ENCODE measurements around the gene GSTO1.
"Not testable (repeated sequence)": the region's sequence is repeated elsewhere in the genome, so short reads cannot be mapped to it uniquely, and the experiment has no call there.

GSTO1 gene

DNA sequence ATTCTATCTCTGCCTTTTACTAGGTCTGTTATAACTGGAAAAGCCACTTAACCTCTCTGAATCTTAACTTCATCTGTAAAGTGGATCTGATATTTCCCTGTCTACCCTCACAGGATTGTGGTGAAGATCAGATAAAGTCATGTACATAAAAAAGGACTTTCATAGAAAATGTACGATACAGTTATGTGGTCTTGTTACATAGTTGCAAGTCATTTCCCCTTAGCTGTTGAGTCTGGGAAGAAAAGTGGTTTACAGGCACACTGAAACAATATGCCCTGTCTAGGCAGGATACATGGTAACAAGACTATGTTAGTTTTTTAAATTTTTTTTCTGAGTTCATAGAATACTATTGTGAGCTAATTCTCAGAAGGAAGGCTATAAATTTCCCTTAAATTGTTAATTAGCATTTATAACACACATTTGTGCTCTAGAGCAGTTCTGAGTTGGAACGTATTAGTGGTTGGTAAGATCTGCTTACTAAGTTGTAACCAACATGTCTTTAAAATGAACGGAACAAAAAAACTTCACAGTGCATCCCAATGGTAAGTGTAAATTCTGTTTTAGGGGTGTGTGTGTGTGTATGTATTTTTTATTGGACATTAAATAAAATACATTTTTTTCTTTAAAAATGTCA is 7.1 kb upstream of the GSTO1 start:
- H3K4me3 ChIP-seq (ENCODE audit: control insufficient read depth, low read depth, low read length), result no peak overlapping the region
- DNase-seq (ENCODE audit: low read depth), result no peak
- TF ChIP-seq, protein P1, sequence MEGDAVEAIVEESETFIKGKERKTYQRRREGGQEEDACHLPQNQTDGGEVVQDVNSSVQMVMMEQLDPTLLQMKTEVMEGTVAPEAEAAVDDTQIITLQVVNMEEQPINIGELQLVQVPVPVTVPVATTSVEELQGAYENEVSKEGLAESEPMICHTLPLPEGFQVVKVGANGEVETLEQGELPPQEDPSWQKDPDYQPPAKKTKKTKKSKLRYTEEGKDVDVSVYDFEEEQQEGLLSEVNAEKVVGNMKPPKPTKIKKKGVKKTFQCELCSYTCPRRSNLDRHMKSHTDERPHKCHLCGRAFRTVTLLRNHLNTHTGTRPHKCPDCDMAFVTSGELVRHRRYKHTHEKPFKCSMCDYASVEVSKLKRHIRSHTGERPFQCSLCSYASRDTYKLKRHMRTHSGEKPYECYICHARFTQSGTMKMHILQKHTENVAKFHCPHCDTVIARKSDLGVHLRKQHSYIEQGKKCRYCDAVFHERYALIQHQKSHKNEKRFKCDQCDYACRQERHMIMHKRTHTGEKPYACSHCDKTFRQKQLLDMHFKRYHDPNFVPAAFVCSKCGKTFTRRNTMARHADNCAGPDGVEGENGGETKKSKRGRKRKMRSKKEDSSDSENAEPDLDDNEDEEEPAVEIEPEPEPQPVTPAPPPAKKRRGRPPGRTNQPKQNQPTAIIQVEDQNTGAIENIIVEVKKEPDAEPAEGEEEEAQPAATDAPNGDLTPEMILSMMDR (IDR thresholded peaks at IDR 0.05; ENCODE audit: control insufficient read depth, insufficient read depth, low read depth, low read length, missing control alignments), result no peak

DNA sequence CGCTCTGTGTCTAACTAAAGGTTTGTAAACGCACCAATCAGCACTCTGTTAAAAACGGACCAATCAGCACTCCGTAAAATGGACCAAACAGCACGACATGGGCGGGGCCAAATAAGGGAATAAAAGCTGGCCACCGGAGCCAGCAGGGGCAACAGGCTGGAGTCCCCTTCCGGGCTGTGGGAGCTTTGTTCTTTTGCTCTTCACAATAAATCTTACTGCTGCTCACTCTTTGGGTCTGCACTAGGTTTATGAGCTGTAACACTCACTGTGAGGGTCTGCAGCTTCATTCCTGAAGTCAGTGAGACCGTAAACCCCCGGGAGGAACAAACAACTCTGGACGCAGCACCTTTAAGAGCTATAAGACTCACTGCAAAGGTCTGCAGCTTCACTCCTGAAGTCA is 5.8 kb upstream of the GSTO1 start:
- DNase-seq (ENCODE audit: low read depth); H3K4me3 ChIP-seq (ENCODE audit: control insufficient read depth, low read depth, low read length): not testable (repeated sequence)

DNA sequence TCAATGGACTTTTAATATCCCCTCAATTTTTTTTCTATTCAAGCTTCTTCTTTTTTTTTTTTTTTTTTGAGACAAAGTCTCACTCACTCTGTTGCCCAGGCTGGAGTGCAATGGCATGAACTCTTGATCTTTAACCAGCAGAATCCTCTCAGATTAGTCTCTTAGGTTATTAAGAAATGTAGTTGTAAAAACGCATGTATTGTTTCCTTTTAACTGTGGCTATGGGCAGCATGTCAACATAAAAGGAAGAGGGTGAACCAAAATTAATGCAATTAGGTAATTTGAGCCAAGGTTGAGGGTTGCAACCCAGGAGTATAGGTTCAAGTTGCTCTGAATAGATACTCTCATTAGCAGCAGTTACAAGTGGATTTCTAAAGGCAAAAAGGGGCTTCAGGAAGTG is 4.3 kb upstream of the GSTO1 start:
- H3K4me3 ChIP-seq (ENCODE audit: control insufficient read depth, low read depth, low read length), result no peak overlapping the region
- DNase-seq (ENCODE audit: low read depth), result no peak

DNA sequence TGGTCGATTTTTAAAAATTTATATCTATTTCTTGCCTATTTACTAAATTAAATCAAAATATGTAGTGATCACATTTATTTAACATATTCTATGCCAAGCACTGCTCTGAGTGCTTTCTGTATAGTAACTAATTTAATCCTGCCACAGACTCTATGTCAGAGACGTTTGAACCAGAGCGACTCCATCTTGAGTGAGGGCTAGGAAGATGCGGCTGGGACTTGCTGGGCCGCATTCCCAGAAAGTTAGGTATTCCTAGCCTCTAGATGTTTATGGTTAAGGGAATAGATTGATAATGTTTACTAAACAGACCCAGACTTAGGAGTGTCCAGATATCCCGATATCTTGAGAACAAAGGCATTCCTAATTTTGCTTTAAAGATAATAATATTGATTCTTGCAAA is 3.2 kb upstream of the GSTO1 start:
- TF ChIP-seq, protein P1 (IDR thresholded peaks at IDR 0.05; ENCODE audit: control insufficient read depth, insufficient read depth, low read depth, low read length, missing control alignments), result no peak
- no peak for DNase-seq (ENCODE audit: low read depth)
- no peak overlapping the region for H3K4me3 ChIP-seq (ENCODE audit: control insufficient read depth, low read depth, low read length)

More for the DNA sequence above, 4.3 kb upstream of the GSTO1 start:
- TF ChIP-seq, protein P1 (IDR thresholded peaks at IDR 0.05; ENCODE audit: control insufficient read depth, insufficient read depth, low read depth, low read length, missing control alignments), result no peak

DNA sequence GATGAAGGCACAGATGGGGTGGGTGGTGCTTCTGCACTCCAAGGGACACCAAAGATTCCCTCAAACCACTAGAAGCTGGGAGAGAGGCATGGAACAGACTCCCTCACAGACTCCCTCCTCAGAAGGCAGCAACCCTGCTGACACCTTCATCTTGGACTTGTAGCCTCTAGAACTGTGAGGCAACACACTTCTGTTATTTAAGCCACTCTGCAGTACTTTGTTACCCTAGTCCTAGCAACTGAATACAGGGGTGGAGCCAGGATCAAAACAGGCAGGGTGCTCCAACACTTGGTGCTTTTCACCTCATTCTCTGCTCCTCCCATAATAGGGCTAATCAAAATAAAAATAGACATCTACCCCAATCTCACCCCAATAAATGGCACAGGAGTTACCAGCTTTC is 2.3 kb upstream of the GSTO1 start:
- DNase-seq (ENCODE audit: low read depth), result no peak
- no peak overlapping the region for H3K4me3 ChIP-seq (ENCODE audit: control insufficient read depth, low read depth, low read length)
- TF ChIP-seq, protein P1 (IDR thresholded peaks at IDR 0.05; ENCODE audit: control insufficient read depth, insufficient read depth, low read depth, low read length, missing control alignments), result no peak

DNA sequence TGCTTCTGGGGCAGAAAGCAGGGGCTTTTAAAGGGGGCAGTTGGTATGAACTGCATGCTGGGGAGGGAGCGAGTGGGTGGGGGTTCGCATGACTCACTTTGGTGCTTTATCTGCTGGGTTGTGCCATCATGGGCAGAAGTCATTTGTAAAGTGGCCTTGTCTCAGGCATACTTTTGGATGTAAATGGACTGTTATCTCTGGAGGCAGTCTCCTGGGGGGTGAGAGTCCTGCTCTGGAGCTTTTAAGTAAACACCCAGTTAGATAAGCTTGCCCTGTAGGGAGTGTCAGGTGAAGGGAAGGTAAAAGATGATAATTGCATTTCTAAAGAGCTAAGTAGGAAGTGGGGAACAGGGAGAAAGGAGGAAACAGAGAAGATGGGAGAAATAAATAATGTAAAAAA is 1.6 kb upstream of the GSTO1 start:
- DNase-seq (ENCODE audit: low read depth), result no peak
- H3K4me3 ChIP-seq (ENCODE audit: control insufficient read depth, low read depth, low read length), result no peak overlapping the region
- TF ChIP-seq, protein P1 (IDR thresholded peaks at IDR 0.05; ENCODE audit: control insufficient read depth, insufficient read depth, low read depth, low read length, missing control alignments), result no peak

DNA sequence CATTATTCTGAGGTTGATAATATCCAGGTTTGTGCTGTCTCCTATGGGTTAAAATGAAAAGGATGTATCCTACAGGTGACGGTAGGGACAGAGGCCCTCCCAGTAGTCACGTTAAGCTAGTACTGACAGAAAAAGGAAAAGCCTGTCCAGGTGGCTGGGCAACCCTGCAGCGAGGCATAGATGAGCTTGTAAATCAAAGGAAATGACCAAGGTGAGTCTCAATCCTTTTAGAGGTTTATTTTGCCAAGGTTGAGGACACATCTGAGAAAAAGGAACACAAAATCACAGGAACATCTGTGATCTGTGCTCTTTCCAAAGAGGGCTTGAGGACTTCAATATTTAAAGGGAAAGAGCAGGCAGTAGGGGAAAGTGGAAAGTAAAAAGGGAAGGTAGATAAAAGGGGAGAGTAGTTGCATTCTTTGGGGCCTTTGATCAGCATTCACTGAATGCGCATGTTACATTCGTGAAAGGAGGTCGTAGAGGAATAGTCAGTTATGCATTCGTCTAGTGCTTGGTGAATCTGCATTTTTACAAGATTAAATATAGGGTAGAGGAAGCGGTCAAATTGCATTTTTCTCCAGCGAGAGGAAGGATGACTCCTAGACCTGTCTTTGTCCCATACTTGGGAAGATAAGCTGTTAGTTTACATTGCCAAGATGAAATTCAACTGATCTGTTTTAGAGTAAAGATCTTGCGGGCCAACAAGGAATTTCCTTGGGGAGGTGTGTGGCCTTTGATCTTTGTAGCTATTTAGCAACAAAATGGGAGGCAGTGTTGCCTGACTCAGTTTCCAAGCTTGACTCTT is 884 bp upstream of the GSTO1 start:
- H3K4me3 ChIP-seq (ENCODE audit: control insufficient read depth, low read depth, low read length), result peak overlapping the region; percentile 89
- TF ChIP-seq, protein P1 (IDR thresholded peaks at IDR 0.05; ENCODE audit: control insufficient read depth, insufficient read depth, low read depth, low read length, missing control alignments), result no peak
- DNase-seq (ENCODE audit: low read depth), result no peak
